ENCODE data around the gene TACR2.

TACR2 gene

DNA sequence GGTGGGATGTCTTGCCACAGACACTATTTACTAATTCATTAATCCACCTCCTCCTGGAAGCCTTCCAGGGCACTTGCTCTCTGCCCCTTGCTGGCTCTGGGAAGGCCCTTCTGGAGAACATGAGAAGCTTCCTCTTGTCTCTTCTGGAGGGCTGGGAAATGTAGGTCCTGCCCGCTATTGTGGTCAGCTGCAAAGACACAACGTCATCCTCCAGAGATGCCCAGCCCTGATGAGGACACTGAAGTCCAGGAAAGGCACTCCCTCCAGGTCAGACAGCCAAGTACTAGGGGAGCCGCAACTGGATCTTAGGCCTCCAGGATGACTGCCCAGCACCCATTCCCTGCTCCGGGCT lies 9.6 kb upstream of the TACR2 start:
- intact Hi-C loops (cut with DNase I) = loop anchor here (5.0 kb wide), 1 partner anchor 81 kb away; no protein-coding TSS in a partner anchor
- peak in 1 of 42 donors; percentile 23 for DNase-seq

DNA sequence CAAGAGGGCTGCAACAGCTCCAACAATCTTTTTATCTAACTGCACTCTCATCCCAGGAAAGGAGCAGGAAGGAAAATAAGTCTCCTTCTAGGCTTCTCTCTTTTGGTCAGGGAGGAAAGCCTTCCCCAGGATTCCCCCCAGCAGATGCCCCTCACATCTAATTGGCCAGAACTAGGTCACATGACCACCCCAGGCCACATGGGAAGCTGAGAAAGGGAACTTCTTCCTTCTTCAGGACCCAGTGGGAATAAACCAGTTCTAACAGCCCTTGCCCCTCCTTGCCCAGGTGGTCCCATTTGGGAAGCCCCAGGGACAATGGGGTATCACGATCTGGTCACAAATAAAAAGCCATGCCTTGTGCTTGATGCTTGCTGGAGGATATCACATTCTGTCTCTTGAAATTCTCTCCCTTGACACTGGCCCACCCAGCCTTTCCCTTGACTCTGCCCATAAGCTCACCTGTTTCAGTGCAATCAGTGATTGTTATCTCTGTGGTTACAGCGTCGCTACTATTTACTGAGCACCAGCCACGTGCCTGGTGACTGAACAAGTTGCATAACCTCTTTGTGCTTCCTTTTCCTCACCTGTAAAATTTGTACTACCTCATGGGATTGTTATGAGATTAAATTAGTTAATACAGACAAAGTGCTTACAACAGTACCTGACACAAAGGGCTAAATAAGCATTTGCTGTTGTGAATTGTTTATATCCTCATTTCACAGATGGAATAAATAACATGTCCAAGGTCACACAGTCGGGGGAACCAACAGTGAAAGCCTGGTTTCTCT lies 9.0 kb upstream of the TACR2 start:
- intact Hi-C loops (cut with DNase I) = loop anchor here (5.0 kb wide), 1 partner anchor 82 kb away; no protein-coding TSS in a partner anchor
- peak in 1 of 42 donors; percentile 15 for DNase-seq

DNA sequence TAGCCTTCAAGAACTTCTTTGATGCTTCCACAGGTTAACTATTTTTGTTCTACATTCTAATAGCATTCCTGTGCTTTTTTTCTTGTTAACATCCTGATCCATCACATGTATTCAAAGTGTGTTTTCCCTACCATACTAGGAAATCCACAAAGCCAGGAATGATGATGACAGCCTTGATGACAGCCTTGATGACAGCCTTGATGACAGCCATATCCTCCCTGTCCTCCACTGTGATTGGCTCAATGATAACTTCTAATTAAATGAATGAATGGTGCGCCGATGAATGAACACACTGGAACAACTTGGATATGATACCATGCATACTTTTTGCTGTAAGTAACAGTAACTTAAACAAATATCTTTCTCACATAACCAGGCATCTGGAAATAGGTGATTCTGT lies 8.3 kb upstream of the TACR2 start:
- intact Hi-C loops (cut with DNase I) = loop anchor here (5.0 kb wide), 1 partner anchor 82 kb away; no protein-coding TSS in a partner anchor
- no peak for DNase-seq

DNA sequence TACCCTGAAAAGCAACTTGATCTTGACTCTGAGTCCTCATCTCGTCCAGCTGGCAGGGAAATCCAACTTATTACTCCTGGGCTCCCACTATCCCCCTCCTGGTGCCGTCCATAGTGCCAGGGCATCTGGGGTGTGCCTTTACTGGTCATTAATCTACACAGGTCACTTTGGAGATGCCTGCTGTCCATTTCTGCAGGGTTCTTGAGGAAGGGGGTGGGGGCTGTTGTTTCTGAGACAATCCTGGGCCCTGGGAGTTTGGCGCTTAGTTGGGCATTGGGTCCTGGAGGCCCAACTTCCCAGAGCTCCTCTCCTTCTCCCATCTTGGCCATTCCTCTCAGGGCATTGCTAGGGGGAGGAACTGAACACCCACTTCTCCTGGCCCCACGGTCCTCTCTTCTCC lies 6.0 kb upstream of the TACR2 start:
- peak in 1 of 42 donors; percentile 6 for DNase-seq
- intact Hi-C loops (cut with DNase I) = no loop called here

DNA sequence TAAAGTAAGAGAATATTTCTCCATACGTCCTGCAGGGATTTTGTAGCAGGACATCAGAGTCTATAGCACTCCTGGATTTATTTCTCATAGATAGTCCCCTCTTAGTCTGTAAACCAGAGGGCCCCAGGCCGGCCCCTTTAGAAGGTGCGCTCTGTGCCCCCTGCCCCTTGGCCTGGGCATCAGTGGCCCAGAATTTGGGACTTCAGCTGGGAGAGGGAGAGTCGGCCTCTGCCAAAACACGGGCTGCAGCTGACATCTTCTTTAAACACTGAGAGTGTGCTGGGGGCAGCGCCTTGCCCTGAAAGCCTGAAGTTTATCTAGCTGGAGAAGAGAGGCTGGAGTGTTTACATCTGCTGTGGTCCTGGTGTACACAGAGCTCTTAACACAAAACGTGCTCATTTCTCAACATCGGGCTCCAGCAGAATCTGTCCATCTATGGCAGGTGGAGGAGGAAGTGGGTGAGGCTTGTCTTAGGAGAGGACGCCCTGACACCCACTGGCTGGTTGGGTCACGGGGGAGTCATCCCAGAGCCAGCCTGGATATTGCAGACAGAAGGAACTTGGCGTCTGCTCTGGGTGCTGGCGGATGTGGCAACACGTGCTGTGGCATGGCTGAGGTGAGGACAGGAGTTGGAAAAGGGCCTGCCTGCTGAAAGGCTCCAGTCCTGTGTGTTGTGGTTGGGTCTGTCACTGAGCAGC lies 5.0 kb upstream of the TACR2 start:
- no peak for DNase-seq
- intact Hi-C loops (cut with DNase I) = no loop called here

DNA sequence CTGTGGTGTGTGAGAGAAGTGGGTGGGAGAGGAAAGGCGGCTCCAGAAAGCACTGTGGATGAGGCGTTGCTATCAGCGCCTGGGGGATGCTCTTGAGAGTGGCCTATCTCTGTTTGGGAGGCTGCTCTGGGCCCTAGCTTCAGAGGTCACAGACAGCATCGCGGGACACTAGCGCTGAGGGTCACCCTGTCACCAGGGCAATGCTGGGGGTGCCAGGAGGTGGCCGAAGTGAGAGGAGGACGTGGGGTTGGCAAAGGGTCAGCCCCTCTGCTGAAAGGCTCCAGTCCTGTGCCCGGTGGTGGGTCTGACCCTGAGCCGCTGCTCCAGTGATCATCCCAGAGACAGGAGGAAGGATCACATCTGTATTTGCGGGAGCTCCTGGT lies 3.0 kb upstream of the TACR2 start:
- intact Hi-C loops (cut with DNase I) = loop anchor here (10.0 kb wide), 1 partner anchor 225 kb away; no protein-coding TSS in a partner anchor
- no peak for DNase-seq

DNA sequence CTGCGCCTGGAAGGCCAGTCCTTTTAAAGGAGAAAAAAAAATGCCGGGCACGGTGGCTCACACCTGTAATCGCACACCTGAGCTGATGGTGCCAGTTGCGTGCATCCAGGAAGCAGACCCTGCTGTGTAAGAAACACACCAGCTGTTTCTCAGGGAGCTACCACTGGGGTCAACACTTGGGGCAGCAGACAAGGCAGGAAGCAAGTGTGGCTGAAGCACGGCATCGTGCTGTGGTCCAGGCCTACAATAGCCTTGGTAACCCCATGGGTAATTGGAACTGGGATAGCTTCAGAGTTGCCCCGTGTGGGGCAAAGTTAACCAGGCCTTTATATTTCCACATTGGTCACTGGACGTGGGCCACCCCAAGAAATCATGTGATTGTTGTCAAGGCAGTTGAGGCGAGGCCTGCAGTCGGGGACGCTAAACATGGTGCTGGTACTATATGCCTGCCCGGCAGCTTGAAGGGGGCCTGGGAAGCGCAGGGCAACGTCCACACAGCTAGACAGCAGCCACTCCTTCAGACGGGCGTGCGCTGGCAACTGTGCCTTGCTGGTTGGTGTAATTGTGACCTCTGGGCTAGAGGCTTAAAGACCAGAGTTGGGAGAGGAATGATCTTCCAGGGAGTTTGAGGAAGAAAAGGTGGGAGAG lies 2.5 kb upstream of the TACR2 start:
- no peak for DNase-seq

DNA sequence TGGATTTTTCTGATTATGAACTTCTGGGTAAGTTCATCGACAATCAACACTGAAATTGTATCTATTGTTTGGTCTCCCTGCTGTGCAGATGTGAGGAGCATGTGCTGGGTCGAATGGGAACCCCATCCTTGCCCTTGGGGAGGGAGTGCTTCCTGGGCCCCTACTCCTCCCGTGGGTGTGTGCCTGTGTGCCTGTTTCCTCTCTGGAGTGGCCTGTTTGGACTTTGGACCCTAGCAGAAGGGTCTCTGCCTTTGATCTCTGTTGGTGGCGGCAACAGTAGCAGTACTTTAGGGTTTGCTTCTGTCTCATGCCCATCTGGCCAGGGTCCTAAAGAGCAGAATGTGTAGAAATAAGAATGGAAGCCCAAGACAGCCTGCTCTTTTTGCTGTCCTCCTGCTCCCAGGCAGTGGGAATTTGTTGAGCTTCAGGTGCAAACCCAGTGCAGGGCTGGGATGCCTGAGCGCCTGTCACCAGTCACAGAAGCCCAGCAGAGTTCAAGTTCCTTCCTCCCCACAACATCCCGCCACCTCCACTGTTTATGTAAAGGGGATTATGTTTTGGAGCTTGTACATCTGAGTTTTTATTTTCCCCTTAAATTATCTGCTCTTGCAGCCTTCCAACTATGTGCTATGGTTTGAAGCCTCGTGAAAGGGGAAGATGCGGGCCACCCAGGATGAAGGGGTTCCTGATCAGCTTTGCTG lies 1.5 kb upstream of the TACR2 start:
- no peak for DNase-seq
- intact Hi-C loops (cut with DNase I) = loop anchor here (10.0 kb wide), 1 partner anchor 227 kb away; no protein-coding TSS in a partner anchor

More for the DNA sequence above, 2.5 kb upstream of the TACR2 start:
- intact Hi-C loops (cut with DNase I) = loop anchor here (10.0 kb wide), 1 partner anchor 226 kb away; no protein-coding TSS in a partner anchor

DNA sequence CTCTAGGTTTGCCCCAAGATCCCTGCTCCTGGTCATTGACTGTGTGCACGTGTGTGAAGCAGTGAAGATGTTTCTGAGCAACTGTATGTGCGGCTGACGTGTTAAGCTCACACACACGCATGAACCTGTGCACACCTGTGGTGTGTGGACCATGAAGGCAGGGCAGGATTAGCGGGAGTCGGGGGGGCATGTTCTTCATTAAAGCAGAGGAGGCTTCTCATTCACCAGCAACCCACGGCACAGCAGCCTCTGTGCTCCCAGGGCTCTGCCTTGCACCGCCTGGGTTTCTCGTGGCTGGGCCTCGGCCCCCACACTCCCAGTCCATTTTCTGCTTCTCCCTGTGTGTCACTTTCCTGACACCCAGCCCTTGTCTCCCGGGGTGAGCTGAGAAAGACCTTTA lies 824 bp upstream of the TACR2 start:
- DNase-seq = no peak
- intact Hi-C loops (cut with DNase I) = loop anchor here (10.0 kb wide), 1 partner anchor 227 kb away; no protein-coding TSS in a partner anchor

DNA sequence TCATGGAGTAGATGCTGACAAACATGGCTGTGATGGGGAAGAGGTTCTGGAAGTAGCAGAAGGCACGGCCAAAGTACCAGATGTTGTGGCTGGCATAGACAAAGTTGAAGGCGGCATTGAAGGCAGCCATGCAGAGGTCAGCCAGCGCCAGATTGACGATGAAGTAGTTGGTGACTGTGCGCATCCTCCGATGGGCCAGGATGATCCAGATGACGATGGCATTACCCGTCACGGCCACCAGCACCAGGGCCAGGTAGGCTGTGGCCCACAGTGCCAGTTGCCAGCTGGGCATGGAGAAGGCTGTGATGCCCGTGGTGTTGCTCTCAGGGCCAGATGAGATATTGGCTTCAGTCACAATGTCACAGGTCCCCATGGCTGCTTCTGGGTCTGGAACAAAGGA lies 767 bp downstream of the TACR2 start:
- DNase-seq = no peak

DNA sequence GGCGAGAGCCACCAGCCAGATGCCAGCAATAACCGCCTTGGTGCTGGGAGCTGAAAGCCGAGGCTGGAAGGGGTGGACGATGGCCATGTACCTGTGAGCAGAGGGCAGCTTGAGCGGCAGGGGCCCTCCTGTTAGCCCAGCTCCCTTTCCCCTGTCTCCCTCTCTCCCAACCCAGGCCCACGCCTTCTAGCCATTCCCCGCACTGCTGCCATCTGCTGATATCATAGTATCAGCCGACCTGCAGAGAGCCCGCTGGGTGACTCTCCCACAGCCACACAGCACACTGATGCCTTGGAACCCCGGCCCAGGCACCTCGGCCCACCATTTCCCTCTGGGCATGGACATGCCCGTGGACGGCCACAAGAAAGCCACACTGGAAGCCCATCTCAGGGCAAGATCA lies 1.7 kb downstream of the TACR2 start:
- no peak for DNase-seq
- intact Hi-C loops (cut with DNase I) = loop anchor here (10.0 kb wide), 1 partner anchor 230 kb away; no protein-coding TSS in a partner anchor

More for the DNA sequence above, 767 bp downstream of the TACR2 start:
- intact Hi-C loops (cut with DNase I) = loop anchor here (10.0 kb wide), 1 partner anchor 229 kb away; no protein-coding TSS in a partner anchor

DNA sequence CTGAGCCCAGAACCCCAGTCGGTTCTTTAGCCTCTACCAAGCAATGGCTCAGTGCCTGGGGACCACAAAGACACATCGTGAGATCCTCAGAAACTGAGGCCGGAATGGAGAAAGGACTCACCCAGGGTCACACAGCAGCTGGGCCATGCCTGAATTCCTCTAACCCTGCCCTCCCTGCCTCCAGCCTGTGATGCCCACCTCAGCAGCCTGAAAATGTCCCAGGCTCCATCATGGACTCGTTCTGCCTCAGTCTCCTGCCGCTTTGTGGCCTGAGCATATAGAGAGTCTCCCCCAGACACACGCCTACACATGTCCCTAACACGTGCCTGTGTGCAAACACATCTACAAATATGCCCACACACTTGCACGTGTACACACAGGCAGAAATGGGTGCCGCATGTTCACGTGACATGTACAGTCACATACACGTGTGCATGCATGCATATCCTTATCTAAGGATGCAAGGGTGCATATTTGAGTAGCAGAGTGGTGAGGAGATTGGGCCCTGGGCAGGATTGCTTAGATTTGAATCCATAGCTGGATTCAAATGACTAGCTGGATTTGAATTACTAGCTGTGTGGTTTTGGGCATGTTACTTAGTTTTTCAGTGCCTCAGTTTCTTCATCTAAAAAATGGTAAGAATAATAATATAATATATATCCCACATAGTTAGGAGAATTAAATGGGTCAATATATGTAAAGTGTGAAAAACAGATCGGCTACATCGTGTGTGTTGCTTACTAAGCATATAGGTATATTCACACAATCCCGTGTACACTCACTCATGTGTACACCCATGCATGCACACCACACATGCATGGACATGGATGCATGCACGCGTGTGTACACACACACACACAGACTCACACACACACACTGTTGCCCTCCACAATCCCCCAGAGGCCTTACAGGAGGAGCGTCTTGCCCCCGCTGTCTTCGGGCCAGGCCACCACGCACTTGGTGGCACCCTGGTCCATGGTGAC lies 2.4 kb downstream of the TACR2 start:
- DNase-seq = no peak
- intact Hi-C loops (cut with DNase I) = loop anchor here (10.0 kb wide), 1 partner anchor 230 kb away; no protein-coding TSS in a partner anchor

DNA sequence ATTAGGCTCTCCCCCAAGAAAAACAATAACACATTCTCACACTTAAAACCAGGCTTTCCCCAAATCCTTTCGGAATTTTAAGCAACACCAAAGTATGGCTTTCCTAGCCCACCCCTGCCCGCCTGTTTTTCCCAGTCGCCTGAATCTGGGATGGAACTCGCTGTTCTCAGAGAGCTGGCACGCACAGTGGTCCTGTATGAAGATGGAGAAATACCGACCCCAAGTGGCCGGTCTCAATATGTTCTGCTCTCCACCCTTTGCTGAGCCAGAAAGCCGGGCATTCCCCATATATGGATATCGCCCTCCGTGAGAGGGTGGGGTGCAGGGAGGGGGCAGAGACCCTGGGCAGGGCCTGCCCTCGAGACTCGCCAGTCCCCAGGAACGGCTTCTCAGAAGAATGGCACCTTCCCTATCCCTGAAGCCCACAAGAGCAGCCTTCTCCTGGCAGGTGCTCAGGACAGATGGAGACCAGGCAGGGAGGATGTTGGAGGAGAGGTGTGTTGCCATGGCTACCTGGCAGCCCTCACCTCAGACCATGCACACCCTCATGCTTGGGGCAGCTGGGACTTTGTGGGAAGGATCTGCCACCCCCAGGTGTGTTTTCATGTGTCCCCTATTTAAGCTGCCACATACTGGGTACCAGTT lies 3.4 kb downstream of the TACR2 start:
- peak; percentile 28 to 83 (median 59) for DNase-seq
- intact Hi-C loops (cut with DNase I) = loop anchor here (10.0 kb wide), 1 partner anchor 231 kb away; no protein-coding TSS in a partner anchor

DNA sequence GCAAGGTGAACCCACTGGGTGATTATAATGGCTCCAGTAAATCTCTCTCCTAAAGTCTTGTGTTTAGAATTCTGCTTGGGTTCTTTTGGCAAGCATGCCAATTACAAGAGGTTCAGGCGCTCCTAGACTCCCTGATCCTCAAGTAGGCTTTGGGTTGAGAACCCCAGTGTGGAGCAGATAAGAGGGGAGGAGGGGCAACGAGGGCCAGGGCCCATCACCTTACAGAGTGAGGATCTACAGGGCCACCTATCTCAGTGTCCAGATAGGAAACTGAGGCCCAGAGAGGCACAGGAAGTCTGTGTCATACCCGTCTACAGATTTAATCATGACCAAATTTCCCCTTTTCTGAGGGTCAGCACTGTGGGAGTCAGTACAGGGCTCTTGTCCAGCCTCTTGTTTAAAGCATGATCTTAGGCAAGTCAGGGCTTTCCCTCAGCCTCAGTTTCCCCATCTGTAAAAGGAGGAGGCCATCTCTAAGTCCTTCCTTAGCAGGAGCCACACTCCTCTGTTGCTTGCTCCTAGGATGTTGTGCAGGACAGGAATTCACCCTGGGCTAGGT lies 4.4 kb downstream of the TACR2 start:
- intact Hi-C loops (cut with DNase I) = loop anchor here (10.0 kb wide), 1 partner anchor 232 kb away; no protein-coding TSS in a partner anchor
- no peak for DNase-seq

DNA sequence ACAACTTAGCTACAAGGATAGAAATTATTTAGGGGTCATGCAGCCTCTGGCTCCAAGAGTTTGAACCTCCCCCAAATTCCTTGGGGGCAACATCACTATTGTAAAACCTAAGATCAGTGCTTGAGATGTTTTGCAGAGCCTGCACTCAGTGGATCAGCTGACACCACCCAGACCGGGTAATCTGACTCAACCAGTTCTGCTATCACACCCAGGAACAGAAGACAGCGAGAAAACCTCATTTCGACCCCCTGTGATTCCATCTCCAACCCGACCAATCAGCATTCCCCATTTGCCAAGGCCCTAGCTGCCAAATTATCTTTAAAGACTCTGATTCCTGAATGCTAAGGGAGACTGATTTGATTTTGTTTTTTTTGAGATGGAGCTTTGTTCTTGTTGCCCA lies 5.2 kb downstream of the TACR2 start:
- DNase-seq = no peak
- intact Hi-C loops (cut with DNase I) = loop anchor here (10.0 kb wide), 1 partner anchor 233 kb away; no protein-coding TSS in a partner anchor

DNA sequence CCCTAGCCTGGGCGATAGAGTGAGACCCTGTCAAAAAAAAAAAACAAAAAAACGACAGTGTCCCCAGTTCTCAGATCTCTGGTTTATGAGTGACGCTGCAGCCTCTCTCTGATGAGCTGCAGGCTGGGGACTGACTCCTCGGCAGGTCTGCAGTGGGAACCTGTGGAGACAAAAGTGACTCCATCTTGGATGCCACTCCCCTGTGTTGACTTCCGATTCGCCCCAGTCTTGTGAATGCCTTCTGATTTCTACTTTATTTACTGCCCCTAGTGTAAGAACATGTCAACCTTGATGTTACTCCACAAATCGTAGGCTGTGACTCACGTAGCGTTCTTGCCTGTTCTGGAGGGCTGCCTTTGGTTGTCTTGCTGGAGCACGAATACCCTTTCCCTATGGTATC lies 6.2 kb downstream of the TACR2 start:
- no peak for DNase-seq
- intact Hi-C loops (cut with DNase I) = loop anchor here (10.0 kb wide), 1 partner anchor 234 kb away; no protein-coding TSS in a partner anchor

DNA sequence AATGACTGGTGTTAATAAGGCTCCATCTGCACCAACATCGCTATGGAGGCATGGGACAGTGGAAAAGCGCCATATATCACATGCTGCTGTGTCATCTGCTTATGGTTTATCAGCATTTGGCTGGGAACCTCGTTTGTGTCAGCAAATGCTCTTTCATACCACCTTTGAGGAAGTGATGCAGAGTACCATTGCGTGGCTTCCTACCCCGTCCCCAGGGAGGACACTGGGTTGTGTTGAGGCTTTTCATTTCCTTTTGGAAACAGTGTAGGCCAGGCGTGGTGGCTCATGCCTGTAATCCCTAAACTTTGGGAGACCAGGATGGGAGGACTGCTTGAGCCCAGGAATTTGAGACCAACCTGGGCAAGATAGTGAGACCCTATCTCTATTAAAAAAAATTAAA lies 6.8 kb downstream of the TACR2 start:
- intact Hi-C loops (cut with DNase I) = loop anchor here (10.0 kb wide), 1 partner anchor 235 kb away; no protein-coding TSS in a partner anchor
- peak in 2 of 42 donors; percentile 14 to 30 for DNase-seq
